LNCaP clone FGC (cell line): ENCODE results near the gene COL27A1.
A peak's percentile ranks its signal among the peaks of the same experiment; 100 is the strongest.

Experiments used
- DNase-seq: peaks from one replicate; pipeline ENCODE4 v3.0.0-alpha.2; 2011; ENCODE audit warnings: low read depth
- H3K4me3 ChIP-seq: 2 replicates; pipeline ENCODE4 v1.5.1; 2011; ENCODE audit warnings: mild to moderate bottlenecking, low read depth, low read length, control low read depth
- TF ChIP-seq, protein P1 (sequence below): IDR thresholded peaks from 2 replicates; pipeline ENCODE4 v1.5.1; 2012; ENCODE audit warnings: mild to moderate bottlenecking; ENCODE audit not compliant: control insufficient read depth, insufficient read depth; ENCODE audit errors: extremely low read depth

The COL27A1 gene

DNA sequence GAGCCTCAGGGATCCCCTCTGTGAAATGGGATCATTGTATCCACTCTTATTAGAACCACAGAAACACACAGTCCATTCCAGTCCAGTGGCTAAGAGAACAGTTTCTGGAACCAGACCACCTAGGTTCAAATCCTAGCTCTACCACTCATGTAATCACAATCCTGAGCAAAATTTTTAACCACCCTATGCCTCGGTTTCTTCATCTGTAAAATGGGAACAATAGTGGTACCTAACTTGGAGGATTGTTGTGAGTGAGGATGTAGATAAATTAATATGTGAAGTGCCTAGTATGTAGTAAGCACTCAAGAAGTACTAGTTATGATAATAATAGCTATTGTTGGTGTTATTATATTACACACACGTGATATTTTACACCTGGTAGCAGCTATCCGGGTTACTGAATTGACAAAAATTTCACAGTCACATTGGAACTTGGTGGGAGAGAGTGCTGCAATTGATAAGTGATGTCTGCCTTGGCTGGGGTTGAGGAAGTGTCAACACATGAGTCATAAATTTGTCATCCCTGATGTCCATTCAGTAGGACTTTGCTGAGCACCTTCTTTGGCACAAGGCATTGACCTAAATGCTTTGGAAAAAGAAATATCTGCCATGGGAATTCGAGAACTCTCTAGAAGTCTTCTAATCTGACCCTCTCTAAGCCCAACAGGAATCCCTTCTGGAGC, 68.4 kb downstream of the COL27A1 start:
- peak; percentile 25 for DNase-seq
- TF ChIP-seq, protein P1, sequence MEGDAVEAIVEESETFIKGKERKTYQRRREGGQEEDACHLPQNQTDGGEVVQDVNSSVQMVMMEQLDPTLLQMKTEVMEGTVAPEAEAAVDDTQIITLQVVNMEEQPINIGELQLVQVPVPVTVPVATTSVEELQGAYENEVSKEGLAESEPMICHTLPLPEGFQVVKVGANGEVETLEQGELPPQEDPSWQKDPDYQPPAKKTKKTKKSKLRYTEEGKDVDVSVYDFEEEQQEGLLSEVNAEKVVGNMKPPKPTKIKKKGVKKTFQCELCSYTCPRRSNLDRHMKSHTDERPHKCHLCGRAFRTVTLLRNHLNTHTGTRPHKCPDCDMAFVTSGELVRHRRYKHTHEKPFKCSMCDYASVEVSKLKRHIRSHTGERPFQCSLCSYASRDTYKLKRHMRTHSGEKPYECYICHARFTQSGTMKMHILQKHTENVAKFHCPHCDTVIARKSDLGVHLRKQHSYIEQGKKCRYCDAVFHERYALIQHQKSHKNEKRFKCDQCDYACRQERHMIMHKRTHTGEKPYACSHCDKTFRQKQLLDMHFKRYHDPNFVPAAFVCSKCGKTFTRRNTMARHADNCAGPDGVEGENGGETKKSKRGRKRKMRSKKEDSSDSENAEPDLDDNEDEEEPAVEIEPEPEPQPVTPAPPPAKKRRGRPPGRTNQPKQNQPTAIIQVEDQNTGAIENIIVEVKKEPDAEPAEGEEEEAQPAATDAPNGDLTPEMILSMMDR: no peak

DNA sequence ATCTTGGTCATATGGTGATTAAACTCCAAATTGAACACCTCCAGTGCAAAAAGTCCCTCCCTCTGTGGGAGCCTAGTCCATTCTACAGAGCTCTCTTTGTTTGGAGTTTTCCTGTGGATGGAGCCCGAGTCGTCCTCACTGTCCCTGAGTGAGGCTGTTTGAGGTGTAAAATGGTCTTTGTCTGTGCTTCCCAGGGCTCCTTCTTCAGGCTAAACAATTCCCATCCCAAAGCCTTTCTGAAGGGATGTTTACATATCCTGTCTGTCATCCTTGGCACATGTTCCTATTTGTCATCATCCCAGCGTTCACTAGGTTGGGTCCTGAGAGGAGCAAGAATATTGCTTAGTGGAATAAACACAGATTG, 68.9 kb downstream of the COL27A1 start:
- H3K4me3 ChIP-seq: no peak overlapping the region
- TF ChIP-seq, protein P1: no peak
- DNase-seq: peak; percentile 64

More for the DNA sequence above, 68.4 kb downstream of the COL27A1 start:
- no peak overlapping the region for H3K4me3 ChIP-seq

GRCh38 chr9:114225561-114226212, 70.3 kb downstream of the COL27A1 start:
- no peak for DNase-seq
- no peak overlapping the region for H3K4me3 ChIP-seq
- TF ChIP-seq, protein P1: no peak

DNA sequence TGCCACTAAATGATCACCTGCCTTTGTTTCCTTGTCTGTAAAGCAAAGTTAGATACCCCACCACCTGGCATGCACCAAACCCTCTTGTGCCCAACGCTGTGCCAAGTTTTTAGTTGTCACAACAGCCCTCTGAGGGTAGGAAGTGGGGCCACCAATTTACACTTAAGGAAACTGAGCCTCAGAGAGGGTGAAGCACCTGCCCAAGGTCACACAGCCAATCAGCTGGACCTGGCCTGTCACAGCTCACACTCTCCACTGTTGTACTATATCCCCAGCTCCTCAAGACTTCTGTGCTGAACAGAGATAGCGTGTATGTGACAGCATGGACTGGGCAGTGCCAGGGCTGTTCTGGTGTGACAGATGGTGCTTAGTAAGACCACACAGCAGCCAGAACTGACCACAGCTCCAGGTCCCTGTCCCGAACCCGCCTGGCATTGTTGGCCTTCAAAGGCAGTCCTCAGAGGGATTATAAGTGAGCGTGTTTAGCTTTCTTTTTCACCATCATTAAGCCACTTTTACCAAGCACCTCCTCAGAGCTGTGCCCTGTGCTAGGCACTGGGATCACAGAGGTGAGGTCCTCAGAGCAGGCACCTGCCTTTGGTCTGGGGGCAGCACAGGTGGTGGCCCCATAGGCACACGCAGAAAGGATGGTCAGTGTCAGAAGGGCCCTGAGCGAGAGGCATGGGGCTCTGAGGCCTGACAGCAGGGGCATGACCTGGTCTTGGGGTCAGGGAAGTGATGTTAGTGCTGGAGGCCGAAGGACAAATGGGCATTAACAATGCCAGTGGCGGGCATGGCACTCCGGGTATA, 71.1 kb downstream of the COL27A1 start:
- TF ChIP-seq, protein P1: no peak
- no peak for DNase-seq
- no peak overlapping the region for H3K4me3 ChIP-seq

- no peak for DNase-seq
- TF ChIP-seq, protein P1: no peak
These were observed 72.1 kb downstream of the COL27A1 start for GRCh38 chr9:114227288-114228015.

GRCh38 chr9:114228016-114228808, 72.9 kb downstream of the COL27A1 start:
- H3K4me3 ChIP-seq: no peak overlapping the region
- DNase-seq: no peak
- TF ChIP-seq, protein P1: no peak

More at GRCh38 chr9:114227288-114228015, 72.1 kb downstream of the COL27A1 start:
- no peak overlapping the region for H3K4me3 ChIP-seq
